IMR-90 (cell line): ENCODE data around the gene CD7. TPM values are rescaled to one million over a fixed set of nuclear protein-coding genes. Genes with fewer than 3 reads are reported as not detected.

ENCODE experiments used
- ATAC-seq: fragments of 200-7000 bp; cut with Tn5 transposase; 2 replicates; pipeline ENCODE4 v1.9.1; 2020; ENCODE audit warnings: low read depth, mild to moderate bottlenecking, moderate library complexity
- BruUV-seq: library from RNA; stranded (reverse); fragments of 400-500 nt; replicated peaks from 2 replicates; lab custom pipeline; 2021; lab: Mats Ljungman, UMichigan
- CTCF ChIA-PET: fragments of 300-600 bp; formaldehyde crosslinking; extraction: SDS; loops from one replicate; lab custom pipeline; 2021; ENCODE audit warnings: antibody characterized with exemption; lab: Yijun Ruan, JAX
- POLR2A ChIA-PET: fragments of 300-600 bp; sonication (Branson Sonifier 250); formaldehyde crosslinking; loops from one replicate; lab custom pipeline; 2022; ENCODE audit warnings: antibody characterized with exemption; ENCODE audit not compliant: unreplicated experiment; lab: Charles Lee
- DNase-seq: peaks from one replicate; pipeline ENCODE4 v3.0.0; 2013
- H2AFZ ChIP-seq: replicated peaks from 2 replicates; pipeline ENCODE3; 2013; ENCODE audit warnings: low read length, mild to moderate bottlenecking; ENCODE audit not compliant: poor library complexity
- H2AK5ac ChIP-seq: 2 replicates; pipeline ENCODE4 v1.6.1; 2013; ENCODE audit warnings: low read depth, low read length, inconsistent platforms
- H2AK9ac ChIP-seq: replicated peaks from 2 replicates; pipeline ENCODE3; 2013; ENCODE audit warnings: mild to moderate bottlenecking, low read depth, low read length, moderate library complexity; ENCODE audit not compliant: poor library complexity
- H2BK120ac ChIP-seq: 2 replicates; pipeline ENCODE4 v1.6.1; 2013; ENCODE audit warnings: low read depth, low read length, inconsistent platforms
- H2BK15ac ChIP-seq: 3 replicates; pipeline ENCODE4 v1.6.1; 2013; ENCODE audit warnings: low read depth, low read length, inconsistent platforms
- H2BK20ac ChIP-seq: 2 replicates; pipeline ENCODE4 v1.6.1; 2013; ENCODE audit warnings: low read depth, mild to moderate bottlenecking, inconsistent platforms, low read length, moderate library complexity
- H2BK5ac ChIP-seq: 2 replicates; pipeline ENCODE4 v1.6.1; 2013; ENCODE audit warnings: mild to moderate bottlenecking, low read depth, low read length, inconsistent platforms; ENCODE audit not compliant: poor library complexity, severe bottlenecking
- H3K14ac ChIP-seq: replicated peaks from 2 replicates; pipeline ENCODE4 v1.6.1; 2013; ENCODE audit warnings: low read depth, low read length, inconsistent platforms
- H3K18ac ChIP-seq: 2 replicates; pipeline ENCODE4 v1.6.1; 2013; ENCODE audit warnings: low read depth, low read length, control low read depth
- H3K23ac ChIP-seq: 2 replicates; pipeline ENCODE4 v1.6.1; 2013; ENCODE audit warnings: low read depth, low read length, inconsistent platforms
- H3K27ac ChIP-seq: 2 replicates; pipeline ENCODE4 v1.5.1; 2013; ENCODE audit warnings: mild to moderate bottlenecking, control low read depth, low read length; ENCODE audit not compliant: insufficient read depth
- H3K27me3 ChIP-seq: 2 replicates; pipeline ENCODE4 v1.6.1; 2013; ENCODE audit warnings: low read length; ENCODE audit not compliant: control insufficient read depth, insufficient read depth
- H3K36me3 ChIP-seq: 2 replicates; pipeline ENCODE4 v1.6.1; 2013; ENCODE audit warnings: low read length, mixed read lengths; ENCODE audit not compliant: control insufficient read depth, insufficient read depth
- H3K4ac ChIP-seq: 2 replicates; pipeline ENCODE4 v1.6.1; 2013; ENCODE audit warnings: low read depth, low read length, inconsistent platforms
- H3K4me1 ChIP-seq: 2 replicates; pipeline ENCODE4 v1.6.1; 2013; ENCODE audit warnings: low read length, mixed read lengths; ENCODE audit not compliant: control insufficient read depth, insufficient read depth
- H3K4me2 ChIP-seq: 2 replicates; pipeline ENCODE4 v1.6.1; 2013; ENCODE audit warnings: low read depth, mild to moderate bottlenecking, control low read depth, low read length, moderate library complexity
- H3K4me3 ChIP-seq: 2 replicates; pipeline ENCODE4 v1.5.1; 2013; ENCODE audit warnings: low read depth, mild to moderate bottlenecking, control low read depth, low read length, moderate library complexity; ENCODE audit not compliant: insufficient read depth
- H3K56ac ChIP-seq: 2 replicates; pipeline ENCODE4 v1.6.1; 2013; ENCODE audit warnings: low read length, inconsistent platforms; ENCODE audit not compliant: insufficient read depth; ENCODE audit errors: extremely low read depth
- H3K79me1 ChIP-seq, 2 experiments: 2 replicates each; pipeline ENCODE4 v1.6.1; 2013; ENCODE audit warnings: low read length in 2 of 2, inconsistent platforms in 1 of 2, low read depth in 1 of 2
- H3K9ac ChIP-seq: 2 replicates; pipeline ENCODE4 v1.6.1; 2013; ENCODE audit warnings: low read depth, low read length, control low read depth
- H3K9me1 ChIP-seq: 2 replicates; pipeline ENCODE4 v1.6.1; 2013; ENCODE audit warnings: low read length, inconsistent platforms; ENCODE audit not compliant: insufficient read depth
- H3K9me3 ChIP-seq: 2 replicates; pipeline ENCODE4 v1.6.1; 2013; ENCODE audit warnings: low read length; ENCODE audit not compliant: control insufficient read depth, insufficient read depth
- H4K20me1 ChIP-seq: 2 replicates; pipeline ENCODE4 v1.6.1; 2013; ENCODE audit warnings: low read length, inconsistent platforms; ENCODE audit not compliant: insufficient read depth
- H4K5ac ChIP-seq: 2 replicates; pipeline ENCODE4 v1.6.1; 2013; ENCODE audit warnings: mild to moderate bottlenecking, low read depth, low read length, control low read depth
- H4K8ac ChIP-seq, 2 experiments: 2 replicates each; pipeline ENCODE4 v1.6.1; 2013; ENCODE audit warnings: low read depth in 2 of 2, low read length in 2 of 2, control low read depth in 1 of 2, inconsistent platforms in 1 of 2
- H4K91ac ChIP-seq: 2 replicates; pipeline ENCODE4 v1.6.1; 2013; ENCODE audit warnings: low read depth, low read length, inconsistent platforms; ENCODE audit not compliant: insufficient read depth
- BHLHE40 ChIP-seq: fragments of 150-350 bp; IDR thresholded peaks from 2 replicates; pipeline ENCODE4 v1.6.1; 2016; ENCODE audit warnings: mild to moderate bottlenecking, low read depth, low read length
- CEBPB ChIP-seq: IDR thresholded peaks from 2 replicates; pipeline ENCODE4 v1.6.1; 2012; ENCODE audit warnings: low read depth, low read length, improper control_type of control experiment
- CHD1 ChIP-seq: IDR thresholded peaks from 2 replicates; pipeline ENCODE4 v1.6.1; 2012; ENCODE audit warnings: low read depth, low read length, improper control_type of control experiment
- CTCF ChIP-seq: conservative IDR thresholded peaks from 2 replicates; pipeline ENCODE4 v1.5.1; 2012; ENCODE audit warnings: mild to moderate bottlenecking, low read depth, low read length, improper control_type of control experiment
- ELK1 ChIP-seq: fragments of 150-350 bp; IDR thresholded peaks from 2 replicates; pipeline ENCODE4 v1.6.1; 2016; ENCODE audit warnings: low read depth, mild to moderate bottlenecking, low read length, moderate library complexity, borderline replicate concordance
- FOS ChIP-seq: fragments of 150-350 bp; IDR thresholded peaks from 2 replicates; pipeline ENCODE4 v1.6.1; 2016; ENCODE audit warnings: low read depth, low read length
- MAFK ChIP-seq: IDR thresholded peaks from 2 replicates; pipeline ENCODE4 v1.6.1; 2012; ENCODE audit warnings: low read depth, low read length, improper control_type of control experiment
- MXI1 ChIP-seq: IDR thresholded peaks from 2 replicates; pipeline ENCODE4 v1.6.1; 2012; ENCODE audit warnings: low read depth, mild to moderate bottlenecking, low read length, moderate library complexity, borderline replicate concordance
- NFE2L2 ChIP-seq: fragments of 150-350 bp; IDR thresholded peaks from 2 replicates; pipeline ENCODE4 v1.6.1; 2016; ENCODE audit warnings: low read depth, mild to moderate bottlenecking, low read length
- POLR2A ChIP-seq: IDR thresholded peaks from 2 replicates; pipeline ENCODE4 v1.6.1; 2012; ENCODE audit warnings: mild to moderate bottlenecking, low read depth, low read length
- RAD21 ChIP-seq: IDR thresholded peaks from 2 replicates; pipeline ENCODE4 v1.6.1; 2012; ENCODE audit warnings: low read length, improper control_type of control experiment
- RCOR1 ChIP-seq: IDR thresholded peaks from 2 replicates; pipeline ENCODE4 v1.6.1; 2012; ENCODE audit warnings: mild to moderate bottlenecking, low read length, improper control_type of control experiment; ENCODE audit not compliant: insufficient replicate concordance
- RFX5 ChIP-seq: IDR thresholded peaks from 2 replicates; pipeline ENCODE4 v1.8.0; 2012; ENCODE audit warnings: low read depth, mild to moderate bottlenecking, low read length, moderate library complexity
- SMC3 ChIP-seq: fragments of 150-350 bp; IDR thresholded peaks from 2 replicates; pipeline ENCODE4 v1.6.1; 2016; ENCODE audit warnings: low read depth, mild to moderate bottlenecking, antibody characterized with exemption, low read length, moderate library complexity
- USF2 ChIP-seq: fragments of 150-350 bp; IDR thresholded peaks from 2 replicates; pipeline ENCODE4 v1.6.1; 2017; ENCODE audit warnings: mild to moderate bottlenecking, antibody characterized with exemption, low read length, low read depth
- WGBS, 2 experiments: methylation state at CpG; one replicate each; pipeline versions ENCODE4 v1.1.5 to v1.1.7; 2013; ENCODE audit warnings: missing lambda C conversion rate in 2 of 2; ENCODE audit not compliant: insufficient read length in 1 of 2; ENCODE audit errors: extremely low coverage in 2 of 2; 5-methylcytosine and 5-hydroxymethylcytosine counted together
- dilution Hi-C: fragments of 300-500 bp; cut with HindIII; formaldehyde crosslinking; loops from one replicate; pipeline ENCODE4 v1.14.3; 2018; ENCODE audit warnings: low sequenced_read_pairs; ENCODE audit not compliant: unreplicated experiment
- in situ Hi-C: fragments of 300-500 bp; cut with MboI; formaldehyde crosslinking; loops from 3 replicates; pipeline ENCODE4 v1.14.3; 2019; ENCODE audit warnings: low sequenced_read_pairs, inconsistent platforms, mixed read lengths
- intact Hi-C: fragments of 100-400 bp; cut with micrococcal nuclease; formaldehyde crosslinking; loops from 2 replicates; pipeline ENCODE4 v1.10.0; 2022
- polyA plus RNA-seq, 3 experiments: library from polyadenylated mRNA; depleted of rRNA; stranded (reverse); fragments of >200 nt; gene quantifications; 2 replicates each; pipeline ENCODE4 v1.2.3, GENCODE V29; 2012; ENCODE audit warnings: low replicate concordance in 1 of 3
- total RNA-seq: library from RNA; depleted of rRNA; stranded (reverse); fragments of >200 nt; gene quantifications from 2 replicates; pipeline ENCODE4 v1.2.3, GENCODE V29; 2012

CD7 gene
- total and polyA plus RNA-seq, 2 of the 4 experiments (the other 2 are of a cell fraction): not detected

- H2BK20ac ChIP-seq: no peak overlapping the region
- no peak overlapping the region for H3K4me2 ChIP-seq
- ChIA-PET POLR2A (interaction anchor here (0.5 kb wide), 1 partner anchor 24 kb away, joined by 3 read pairs; no protein-coding TSS in a partner anchor), CTCF (no interaction called here)
- no peak overlapping the region for H4K8ac ChIP-seq
- H3K9ac ChIP-seq: no peak overlapping the region
- H3K9me1 ChIP-seq: peaks cover 7% of the 10 kb centered on the region; the same call in 1 of the 2 replicates
- peaks cover 46% of the 10 kb centered on the region for H3K27me3 ChIP-seq
- H4K91ac ChIP-seq: no peak overlapping the region
- no peak for DNase-seq
- no peaks in the 10 kb centered on the region for H3K4me1 ChIP-seq
- H3K9me3 ChIP-seq: no peaks in the 10 kb centered on the region
- no peak overlapping the region for H3K23ac ChIP-seq
- H2AFZ ChIP-seq: no peak overlapping the region
- dilution Hi-C loops: no loop called here
- in situ Hi-C loops: no loop called here
- no peak overlapping the region for H3K4me3 ChIP-seq
- H2BK15ac ChIP-seq: no peak overlapping the region
- no peak overlapping the region for H3K27ac ChIP-seq
- H2AK5ac ChIP-seq: no peak overlapping the region
- no peak overlapping the region for H4K5ac ChIP-seq
- no peak overlapping the region for H3K56ac ChIP-seq
- no peaks in the 10 kb centered on the region for H3K79me1 ChIP-seq
- no peak overlapping the region for H2BK120ac ChIP-seq
- H2AK9ac ChIP-seq: no peak overlapping the region
- no peak overlapping the region for H3K4ac ChIP-seq
- WGBS, 2 experiments: 59% methylated on average over 14 of the region's 32 CpGs; no CpG with 5 or more reads in 1 of the 2 experiments
- no peak overlapping the region for H3K18ac ChIP-seq
- H4K20me1 ChIP-seq: peaks cover under 1% of the 10 kb centered on the region; the same call in 1 of the 2 replicates
- H3K36me3 ChIP-seq: no peaks in the 10 kb centered on the region
- H2BK5ac ChIP-seq: no peak overlapping the region
- intact Hi-C loops: no loop called here
- no peak overlapping the region for H3K14ac ChIP-seq
- no TSS peak for BruUV-seq
- ATAC-seq: no peak; the same call in 1 of the 2 replicates
- TF ChIP-seq CTCF: no peak
- TF ChIP-seq ELK1: no peak
- TF ChIP-seq MAFK: no peak
- TF ChIP-seq RCOR1: no peak
- TF ChIP-seq RFX5: no peak
- TF ChIP-seq USF2: no peak
- no peak for TF ChIP-seq BHLHE40
- TF ChIP-seq FOS: no peak
- no peak for TF ChIP-seq SMC3
- TF ChIP-seq RAD21: no peak
- TF ChIP-seq CHD1: no peak
- no peak for TF ChIP-seq NFE2L2
- no peak for TF ChIP-seq CEBPB
- TF ChIP-seq POLR2A: no peak
- TF ChIP-seq MXI1: no peak
Observed at GRCh38 chr17:82314727-82315605, 2.4 kb downstream of the CD7 start.
